Measurements from ENCODE around the gene CD300A. TPM values are rescaled to one million over a fixed set of nuclear protein-coding genes. Genes with fewer than 3 reads are reported as not detected.
"Not testable (repeated sequence)": the region's sequence is repeated elsewhere in the genome, so short reads cannot be mapped to it uniquely, and the experiment has no call there.

CD300A gene
- total RNA-seq, 2 experiments from 2014 or later: 2.1 to 2.8 TPM

- POLR2A ChIA-PET: no interaction called here
- no peak for ATAC-seq
- CTCF ChIA-PET: interaction anchor here (1.1 to 8.3 kb wide), 3 partner anchors 33 to 122 kb away, joined by 8 to 66 read pairs (median 15); partner anchors contain the start of gene GPR142
- Mint-ChIP-seq H3K27me3 (ENCODE audit: low read depth) (peaks cover 18% of the 10 kb centered on the region), H3K9me3 (ENCODE audit: insufficient read depth) (no peaks in the 10 kb centered on the region), H3K36me3 (ENCODE audit: low read depth) (no peaks in the 10 kb centered on the region), H3K4me1 (ENCODE audit: low read depth) (peaks cover 13% of the 10 kb centered on the region), H3K4me3 (no peak overlapping the region), H3K27ac (no peak overlapping the region)
- no peak for DNase-seq
Measured at GRCh38 chr17:74490716-74491115, 24.3 kb downstream of the CD300A start.

GRCh38 chr17:74491626-74492025, 25.2 kb downstream of the CD300A start:
- peaks cover 13% of the 10 kb centered on the region for H3K4me1 Mint-ChIP-seq (ENCODE audit: low read depth)
- no peak overlapping the region for H3K4me3 Mint-ChIP-seq
- DNase-seq: no peak

GRCh38 chr17:74493331-74493833, 26.9 kb downstream of the CD300A start:
- Mint-ChIP-seq H3K36me3 (ENCODE audit: low read depth) (no peaks in the 10 kb centered on the region), H3K4me1 (ENCODE audit: low read depth) (peaks cover 13% of the 10 kb centered on the region), H3K4me3 (no peak overlapping the region), H3K27ac (no peak overlapping the region), H3K9me3 (ENCODE audit: insufficient read depth) (no peaks in the 10 kb centered on the region), H3K27me3 (ENCODE audit: low read depth) (peaks cover 12% of the 10 kb centered on the region)
- ATAC-seq (peak; percentile 72), DNase-seq (peak; percentile 76)
- CTCF ChIA-PET: interaction anchor here (0.7 to 8.3 kb wide), 9 partner anchors 14 to 136 kb away, joined by 3 to 66 read pairs (median 3); partner anchors contain the start of gene GPR142
- POLR2A ChIA-PET: no interaction called here

More at GRCh38 chr17:74491626-74492025, 25.2 kb downstream of the CD300A start:
- Mint-ChIP-seq H3K36me3 (ENCODE audit: low read depth) (no peaks in the 10 kb centered on the region), H3K9me3 (ENCODE audit: insufficient read depth) (no peaks in the 10 kb centered on the region), H3K27ac (no peak overlapping the region), H3K27me3 (ENCODE audit: low read depth) (peaks cover 14% of the 10 kb centered on the region)
- no peak for ATAC-seq
- ChIA-PET CTCF (interaction anchor here (1.0 to 8.3 kb wide), 7 partner anchors 9 to 124 kb away, joined by 3 to 66 read pairs (median 6); partner anchors contain the start of gene GPR142), POLR2A (no interaction called here)

GRCh38 chr17:74497471-74497870, 31.0 kb downstream of the CD300A start:
- DNase-seq (no peak), ATAC-seq (no peak)
- H3K36me3 Mint-ChIP-seq (ENCODE audit: low read depth): no peaks in the 10 kb centered on the region
- ChIA-PET CTCF (interaction anchor here (1.7 to 8.3 kb wide), 2 partner anchors 40 to 117 kb away, joined by 6 to 66 read pairs; no protein-coding TSS in a partner anchor), POLR2A (interaction anchor here (0.6 kb wide), 1 partner anchor 267 kb away, joined by 3 read pairs; no protein-coding TSS in a partner anchor)
- peaks cover 3% of the 10 kb centered on the region for H3K27me3 Mint-ChIP-seq (ENCODE audit: low read depth)
- H3K9me3 Mint-ChIP-seq (ENCODE audit: insufficient read depth): no peaks in the 10 kb centered on the region
- no peak overlapping the region for H3K4me3 Mint-ChIP-seq
- peaks cover 6% of the 10 kb centered on the region for H3K4me1 Mint-ChIP-seq (ENCODE audit: low read depth)
- H3K27ac Mint-ChIP-seq: no peak overlapping the region

- H3K27me3 Mint-ChIP-seq (ENCODE audit: low read depth): no peaks in the 10 kb centered on the region
- no peak overlapping the region for H3K4me3 Mint-ChIP-seq
- no peak overlapping the region for H3K27ac Mint-ChIP-seq
- no peaks in the 10 kb centered on the region for H3K9me3 Mint-ChIP-seq (ENCODE audit: insufficient read depth)
- no peaks in the 10 kb centered on the region for H3K36me3 Mint-ChIP-seq (ENCODE audit: low read depth)
- POLR2A ChIA-PET: no interaction called here
- no peaks in the 10 kb centered on the region for H3K4me1 Mint-ChIP-seq (ENCODE audit: low read depth)
- DNase-seq (no peak), ATAC-seq (no peak)
- CTCF ChIA-PET: interaction anchor here (1.3 to 2.4 kb wide), 2 partner anchors 131 to 157 kb away, joined by 4 to 12 read pairs; no protein-coding TSS in a partner anchor
Measured at GRCh38 chr17:74499992-74500391, 33.6 kb downstream of the CD300A start.

- Mint-ChIP-seq H3K36me3 (ENCODE audit: low read depth) (no peaks in the 10 kb centered on the region), H3K27ac (no peak overlapping the region), H3K27me3 (ENCODE audit: low read depth) (peaks cover 11% of the 10 kb centered on the region), H3K4me1 (ENCODE audit: low read depth) (no peaks in the 10 kb centered on the region), H3K4me3 (no peak overlapping the region), H3K9me3 (ENCODE audit: insufficient read depth) (no peaks in the 10 kb centered on the region)
- ChIA-PET CTCF (interaction anchor here (0.7 to 1.0 kb wide), 2 partner anchors 30 to 154 kb away, joined by 3 to 4 read pairs; no protein-coding TSS in a partner anchor), POLR2A (no interaction called here)
- no peak for ATAC-seq
- DNase-seq: no peak
Measured at GRCh38 chr17:74502861-74503260, 36.4 kb downstream of the CD300A start.

GRCh38 chr17:74503949-74504348, 37.5 kb downstream of the CD300A start:
- H3K36me3 Mint-ChIP-seq (ENCODE audit: low read depth); DNase-seq; H3K4me1 Mint-ChIP-seq (ENCODE audit: low read depth); POLR2A ChIA-PET; H3K27ac Mint-ChIP-seq; ATAC-seq; CTCF ChIA-PET; H3K9me3 Mint-ChIP-seq (ENCODE audit: insufficient read depth); H3K4me3 Mint-ChIP-seq: not testable (repeated sequence)
- peaks cover 14% of the 10 kb centered on the region for H3K27me3 Mint-ChIP-seq (ENCODE audit: low read depth)

GRCh38 chr17:74508156-74508555, 41.7 kb downstream of the CD300A start:
- DNase-seq: no peak
- Mint-ChIP-seq H3K4me3 (no peak overlapping the region), H3K4me1 (ENCODE audit: low read depth) (no peaks in the 10 kb centered on the region), H3K27ac (no peak overlapping the region), H3K27me3 (ENCODE audit: low read depth) (peaks cover 27% of the 10 kb centered on the region), H3K9me3 (ENCODE audit: insufficient read depth) (no peaks in the 10 kb centered on the region), H3K36me3 (ENCODE audit: low read depth) (no peaks in the 10 kb centered on the region)
- no peak for ATAC-seq
- POLR2A ChIA-PET: no interaction called here
- CTCF ChIA-PET: no interaction called here

GRCh38 chr17:74512036-74512435, 45.6 kb downstream of the CD300A start:
- Mint-ChIP-seq H3K9me3 (ENCODE audit: insufficient read depth) (no peaks in the 10 kb centered on the region), H3K27me3 (ENCODE audit: low read depth) (peaks cover 35% of the 10 kb centered on the region), H3K4me3 (no peak overlapping the region), H3K36me3 (ENCODE audit: low read depth) (peaks cover 12% of the 10 kb centered on the region), H3K4me1 (ENCODE audit: low read depth) (peaks cover 5% of the 10 kb centered on the region), H3K27ac (no peak overlapping the region)
- no peak for ATAC-seq
- POLR2A ChIA-PET: interaction anchor here (0.7 kb wide), 1 partner anchor 98 kb away, joined by 5 read pairs; no protein-coding TSS in a partner anchor
- CTCF ChIA-PET: interaction anchor here (0.8 to 1.2 kb wide), 3 partner anchors 74 to 144 kb away, joined by 3 to 4 read pairs (median 4); no protein-coding TSS in a partner anchor
- DNase-seq: no peak

- peaks cover 5% of the 10 kb centered on the region for H3K4me1 Mint-ChIP-seq (ENCODE audit: low read depth)
- ATAC-seq (no peak), DNase-seq (no peak)
- no peaks in the 10 kb centered on the region for H3K9me3 Mint-ChIP-seq (ENCODE audit: insufficient read depth)
- CTCF ChIA-PET: interaction anchor here (1.1 to 1.2 kb wide), 2 partner anchors 75 to 144 kb away, joined by 4 read pairs; no protein-coding TSS in a partner anchor
- POLR2A ChIA-PET: interaction anchor here (0.7 kb wide), 1 partner anchor 99 kb away, joined by 5 read pairs; no protein-coding TSS in a partner anchor
- peaks cover 31% of the 10 kb centered on the region for H3K27me3 Mint-ChIP-seq (ENCODE audit: low read depth)
- no peak overlapping the region for H3K4me3 Mint-ChIP-seq
- H3K36me3 Mint-ChIP-seq (ENCODE audit: low read depth): peaks cover 12% of the 10 kb centered on the region
- no peak overlapping the region for H3K27ac Mint-ChIP-seq
Measured at GRCh38 chr17:74512624-74513091, 46.2 kb downstream of the CD300A start.

- Mint-ChIP-seq H3K27ac (peak overlapping the region; percentile 96), H3K4me1 (ENCODE audit: low read depth) (peaks cover 5% of the 10 kb centered on the region), H3K9me3 (ENCODE audit: insufficient read depth) (no peaks in the 10 kb centered on the region), H3K36me3 (ENCODE audit: low read depth) (peaks cover 12% of the 10 kb centered on the region), H3K27me3 (ENCODE audit: low read depth) (peaks cover 34% of the 10 kb centered on the region), H3K4me3 (peak overlapping the region; percentile 55)
- ChIA-PET CTCF (no interaction called here), POLR2A (interaction anchor here (0.7 kb wide), 1 partner anchor 282 kb away, joined by 3 read pairs; no protein-coding TSS in a partner anchor)
- DNase-seq: peak; percentile 78
- peak; percentile 47 for ATAC-seq
Measured at GRCh38 chr17:74513987-74514631, 47.7 kb downstream of the CD300A start.
